Liver (tissue), 3 donors: ENCODE measurements around the gene TEDC2.

Experiments
- CTCF ChIP-seq: fragments of 150-350 bp; IDR thresholded peaks from 2 replicates; pipeline ENCODE4 v1.5.1; 2017; ENCODE audit warnings: improper control_type of control experiment, low read depth, low read length; ENCODE audit not compliant: missing input control
- EGR1 ChIP-seq, 2 donors: IDR thresholded peaks; 2 replicates each; pipeline ENCODE4 v1.6.1; 2016 to 2018; ENCODE audit warnings: antibody characterized with exemption in 2 of 2, low read depth in 2 of 2
- HNF4A ChIP-seq, 2 donors: conservative IDR thresholded peaks; 2 replicates each; pipeline ENCODE4 v1.6.1; 2016; ENCODE audit warnings: antibody characterized with exemption in 2 of 2, mild to moderate bottlenecking in 2 of 2
- JUND ChIP-seq, 2 donors: IDR thresholded peaks; 2 replicates each; pipeline ENCODE4 v1.6.1; 2016; ENCODE audit warnings: antibody characterized with exemption in 2 of 2
- MAX ChIP-seq: IDR thresholded peaks from 2 replicates; pipeline ENCODE4 v1.6.1; 2016; ENCODE audit warnings: antibody characterized with exemption
- RAD21 ChIP-seq, 2 donors: IDR thresholded peaks; 2 replicates each; pipeline ENCODE4 v1.6.1; 2016; ENCODE audit warnings: antibody characterized with exemption in 2 of 2, mild to moderate bottlenecking in 2 of 2
- REST ChIP-seq: IDR thresholded peaks from 2 replicates; pipeline ENCODE4 v1.6.1; 2016; ENCODE audit warnings: antibody characterized with exemption, mild to moderate bottlenecking
- RXRA ChIP-seq, 2 donors: IDR thresholded peaks; 2 replicates each; pipeline ENCODE4 v1.6.1; 2017 to 2018; ENCODE audit warnings: antibody characterized with exemption in 2 of 2, mild to moderate bottlenecking in 1 of 2
- TAF1 ChIP-seq: conservative IDR thresholded peaks from 2 replicates; pipeline ENCODE4 v1.6.1; 2016; ENCODE audit warnings: antibody characterized with exemption, mild to moderate bottlenecking
- YY1 ChIP-seq: IDR thresholded peaks from 2 replicates; pipeline ENCODE4 v1.6.1; 2016; ENCODE audit warnings: antibody characterized with exemption, mild to moderate bottlenecking
- donor health status: healthy.
- donor health status: healthy.

- TF ChIP-seq CTCF (no peak), RAD21 (IDR thresholded peaks at IDR 0.05) (no peak), HNF4A (conservative IDR thresholded peaks at IDR 0.05) (no peak), YY1 (no peak), MAX (no peak), EGR1 (IDR thresholded peaks at IDR 0.05; ENCODE audit: low read depth in 2 of 2) (no peak), TAF1 (no peak), JUND (IDR thresholded peaks at IDR 0.05) (no peak), REST (no peak), RXRA (IDR thresholded peaks at IDR 0.05) (no peak)
Measured at GRCh38 chr16:2472488-2472864, 12.6 kb downstream of the TEDC2 start.
